ENCODE results near the gene TMEM201. TPM values are rescaled to one million over a fixed set of nuclear protein-coding genes. Genes with fewer than 3 reads are reported as not detected.

TMEM201 gene
- total and polyA plus RNA-seq, 9 of the 15 experiments (the other 6 are each of a cell fraction or from before 2014, with no cell fraction given) = 0.42 to 51.3 (median 7.4) TPM

DNA sequence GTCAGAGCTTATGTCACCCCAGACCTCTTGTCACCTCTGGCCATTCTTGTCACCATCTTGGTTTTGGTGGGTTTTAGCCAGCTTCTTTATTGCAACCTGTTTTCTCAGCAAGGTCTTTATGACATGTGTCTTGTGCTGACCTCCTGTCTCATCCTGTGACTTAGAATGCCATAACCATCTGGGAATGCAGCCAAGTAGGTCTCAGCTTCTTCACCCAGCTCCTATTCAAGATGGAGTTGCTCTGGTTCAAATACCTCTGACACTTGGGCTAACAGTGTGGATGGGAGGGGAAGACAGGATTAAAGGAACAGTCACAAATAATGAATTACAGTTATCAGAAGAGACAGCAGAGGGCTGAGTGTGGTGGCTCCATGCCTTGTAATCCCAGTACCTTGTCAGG lies 32.3 kb downstream of the TMEM201 start:
- H3K79me2 ChIP-seq (ENCODE audit: control insufficient read depth, insufficient read depth, low read length) = no peaks in the 10 kb centered on the region
- H3K4me3 ChIP-seq = no peak overlapping the region
- DNase-seq (ENCODE audit: extremely low read depth in 1 of 4, low spot score in 3 of 4) = no peak
- ChIA-PET CTCF (ENCODE audit: low intra/inter-chr PET ratio) (no interaction called here), POLR2A (interaction anchor here (0.6 to 0.8 kb wide), 5 partner anchors 46 to 240 kb away, joined by 3 to 4 read pairs (median 3); no protein-coding TSS in a partner anchor)
- intact Hi-C loops (cut with micrococcal nuclease) (no loop called here), in situ Hi-C loops (cut with MboI) (no loop called here)
- no TSS peak for BruUV-seq (replicated peaks)
- H3K4me2 ChIP-seq (ENCODE audit: insufficient read depth, low read length) = no peak overlapping the region
- no peak overlapping the region for H3K9ac ChIP-seq (ENCODE audit: insufficient read depth in 1 of 2, low read depth in 2 of 2, low read length in 2 of 2)
- H3K9me1 ChIP-seq (ENCODE audit: control insufficient read depth, insufficient read depth, low read length) = no peaks in the 10 kb centered on the region
- no peaks in the 10 kb centered on the region for H4K20me1 ChIP-seq (replicated peaks; ENCODE audit: control insufficient read depth, insufficient read depth, low read length)
- ATAC-seq = no peak
- FAIRE-seq = no peak
- H3K36me3 ChIP-seq (ENCODE audit: control insufficient read depth, insufficient read depth, low read length) = no peaks in the 10 kb centered on the region
- H3K9me3 ChIP-seq (replicated peaks; ENCODE audit: control insufficient read depth, insufficient read depth, low read depth, low read length) = no peaks in the 10 kb centered on the region
- no peak overlapping the region for H3K27ac ChIP-seq (ENCODE audit: extremely low read depth, low read depth, low read length)
- H3K4me1 ChIP-seq (replicated peaks in 1 of 2; ENCODE audit: control insufficient read depth in 2 of 2, insufficient read depth in 2 of 2, low read length in 2 of 2) = no peaks in the 10 kb centered on the region; a peak in 1 of 5 replicates
- H2AFZ ChIP-seq (ENCODE audit: low read depth, low read length) = no peak overlapping the region
- peaks cover 8 to 31% of the 10 kb centered on the region in 2 experiments for H3K27me3 ChIP-seq (ENCODE audit: control insufficient read depth in 2 of 2, insufficient read depth in 2 of 2, low read length in 2 of 2)
- no peak for TF ChIP-seq TCF7L2 (IDR thresholded peaks at IDR 0.05; ENCODE audit: low read depth, low read length)
- no peak for TF ChIP-seq RFX7 (CRISPR knock-in tag; IDR thresholded peaks at IDR 0.05)
- TF ChIP-seq, protein P1, sequence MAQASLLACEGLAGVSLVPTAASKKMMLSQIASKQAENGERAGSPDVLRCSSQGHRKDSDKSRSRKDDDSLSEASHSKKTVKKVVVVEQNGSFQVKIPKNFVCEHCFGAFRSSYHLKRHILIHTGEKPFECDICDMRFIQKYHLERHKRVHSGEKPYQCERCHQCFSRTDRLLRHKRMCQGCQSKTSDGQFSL (CRISPR knock-in tag; IDR thresholded peaks at IDR 0.05) = no peak
- TF ChIP-seq, protein P1 (tag; IDR thresholded peaks at IDR 0.05) = 0 out of 4 replicates have a peak, but pooled peaks of 1 of the 2 experiments have one; percentile 35
- TF ChIP-seq SMARCA5 (IDR thresholded peaks at IDR 0.05) = no peak
- TF ChIP-seq, protein P2, sequence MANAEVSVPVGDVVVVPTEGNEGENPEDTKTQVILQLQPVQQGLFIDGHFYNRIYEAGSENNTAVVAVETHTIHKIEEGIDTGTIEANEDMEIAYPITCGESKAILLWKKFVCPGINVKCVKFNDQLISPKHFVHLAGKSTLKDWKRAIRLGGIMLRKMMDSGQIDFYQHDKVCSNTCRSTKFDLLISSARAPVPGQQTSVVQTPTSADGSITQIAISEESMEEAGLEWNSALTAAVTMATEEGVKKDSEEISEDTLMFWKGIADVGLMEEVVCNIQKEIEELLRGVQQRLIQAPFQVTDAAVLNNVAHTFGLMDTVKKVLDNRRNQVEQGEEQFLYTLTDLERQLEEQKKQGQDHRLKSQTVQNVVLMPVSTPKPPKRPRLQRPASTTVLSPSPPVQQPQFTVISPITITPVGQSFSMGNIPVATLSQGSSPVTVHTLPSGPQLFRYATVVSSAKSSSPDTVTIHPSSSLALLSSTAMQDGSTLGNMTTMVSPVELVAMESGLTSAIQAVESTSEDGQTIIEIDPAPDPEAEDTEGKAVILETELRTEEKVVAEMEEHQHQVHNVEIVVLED (CRISPR knock-in tag; IDR thresholded peaks at IDR 0.05) = peak; percentile 30; the same call in 1 of the 2 replicates
- no peak for TF ChIP-seq BMI1 (IDR thresholded peaks at IDR 0.05; ENCODE audit: low read length)
- TF ChIP-seq, protein P3, sequence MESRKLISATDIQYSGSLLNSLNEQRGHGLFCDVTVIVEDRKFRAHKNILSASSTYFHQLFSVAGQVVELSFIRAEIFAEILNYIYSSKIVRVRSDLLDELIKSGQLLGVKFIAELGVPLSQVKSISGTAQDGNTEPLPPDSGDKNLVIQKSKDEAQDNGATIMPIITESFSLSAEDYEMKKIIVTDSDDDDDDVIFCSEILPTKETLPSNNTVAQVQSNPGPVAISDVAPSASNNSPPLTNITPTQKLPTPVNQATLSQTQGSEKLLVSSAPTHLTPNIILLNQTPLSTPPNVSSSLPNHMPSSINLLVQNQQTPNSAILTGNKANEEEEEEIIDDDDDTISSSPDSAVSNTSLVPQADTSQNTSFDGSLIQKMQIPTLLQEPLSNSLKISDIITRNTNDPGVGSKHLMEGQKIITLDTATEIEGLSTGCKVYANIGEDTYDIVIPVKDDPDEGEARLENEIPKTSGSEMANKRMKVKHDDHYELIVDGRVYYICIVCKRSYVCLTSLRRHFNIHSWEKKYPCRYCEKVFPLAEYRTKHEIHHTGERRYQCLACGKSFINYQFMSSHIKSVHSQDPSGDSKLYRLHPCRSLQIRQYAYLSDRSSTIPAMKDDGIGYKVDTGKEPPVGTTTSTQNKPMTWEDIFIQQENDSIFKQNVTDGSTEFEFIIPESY (CRISPR knock-in tag; IDR thresholded peaks at IDR 0.05) = no peak
- TF ChIP-seq L3MBTL2 (IDR thresholded peaks at IDR 0.05) = no peak
- TF ChIP-seq, protein P4, sequence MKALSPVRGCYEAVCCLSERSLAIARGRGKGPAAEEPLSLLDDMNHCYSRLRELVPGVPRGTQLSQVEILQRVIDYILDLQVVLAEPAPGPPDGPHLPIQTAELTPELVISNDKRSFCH (CRISPR knock-in tag; IDR thresholded peaks at IDR 0.05) = no peak
- TF ChIP-seq, protein P4 (tag; IDR thresholded peaks at IDR 0.05) = no peak
- TF ChIP-seq TEAD1 (CRISPR knock-in tag; IDR thresholded peaks at IDR 0.05) = peak in 1 of 2 experiments; percentile 62; a peak in 1 of 4 replicates
- no peak for TF ChIP-seq ZBTB7A (IDR thresholded peaks at IDR 0.05; ENCODE audit: borderline replicate concordance, control insufficient read depth, low read depth, low read length)
- no peak for TF ChIP-seq KLF13 (tag; IDR thresholded peaks at IDR 0.05; ENCODE audit: borderline replicate concordance, low read depth)
- no peak for TF ChIP-seq ZNF12 (CRISPR knock-in tag; IDR thresholded peaks at IDR 0.05)
- no peak for TF ChIP-seq ESRRB (CRISPR knock-in tag; IDR thresholded peaks at IDR 0.05; ENCODE audit: borderline replicate concordance)
- 0 out of 2 replicates have a peak, but pooled peaks have one; percentile 35 for TF ChIP-seq ZNF766 (CRISPR knock-in tag; conservative IDR thresholded peaks at IDR 0.05)
- no peak for TF ChIP-seq NR4A1 (CRISPR knock-in tag; IDR thresholded peaks at IDR 0.05)
- TF ChIP-seq NR4A1 (tag; IDR thresholded peaks at IDR 0.05) = peak; percentile 76; the same call in 1 of the 2 replicates

Data from K562 (cell line).